ENCODE measurements around the gene NPIPA1. TPM values are rescaled to one million over a fixed set of nuclear protein-coding genes. Genes with fewer than 3 reads are reported as not detected.
"Not testable (repeated sequence)": the region's sequence is repeated elsewhere in the genome, so short reads cannot be mapped to it uniquely, and the experiment has no call there.

The NPIPA1 gene
- total and polyA plus RNA-seq, 9 of the 15 experiments (the other 6 are each of a cell fraction or from before 2014, with no cell fraction given) = 8.2 to 48.7 (median 27.2) TPM

DNA sequence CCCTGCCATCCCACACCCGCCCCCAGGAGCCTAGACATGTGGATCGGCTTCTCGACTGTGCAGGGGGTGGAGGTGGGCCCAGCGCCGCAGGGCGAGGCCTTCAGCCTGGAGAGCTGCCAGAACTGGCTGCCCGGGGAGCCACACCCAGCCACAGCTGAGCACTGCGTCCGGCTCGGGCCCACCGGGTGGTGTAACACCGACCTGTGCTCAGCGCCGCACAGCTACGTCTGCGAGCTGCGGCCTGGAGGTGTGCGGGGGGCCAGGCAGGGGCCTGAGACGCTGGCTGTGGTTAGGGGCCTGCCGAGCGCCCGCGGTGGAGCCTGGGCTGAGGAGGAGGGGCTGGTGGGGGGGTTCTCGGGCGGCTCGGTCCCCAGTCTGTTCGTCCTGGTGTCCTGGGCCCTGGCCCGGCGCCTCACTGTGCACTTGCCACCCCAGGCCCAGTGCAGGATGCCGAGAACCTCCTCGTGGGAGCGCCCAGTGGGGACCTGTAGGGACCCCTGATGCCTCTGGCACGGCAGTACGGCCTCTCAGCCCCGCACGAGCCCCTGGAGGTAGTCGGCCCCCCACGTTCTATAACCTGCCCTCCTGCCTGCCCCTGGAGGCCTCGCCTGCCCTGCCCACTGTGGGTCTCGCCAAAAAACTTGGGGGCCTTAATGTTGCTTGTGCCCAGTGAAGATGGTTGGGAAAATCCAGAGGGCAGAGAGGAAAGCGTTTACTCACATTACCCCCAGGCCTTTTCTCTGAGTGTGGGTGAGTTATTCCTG lies 17.2 kb upstream of the NPIPA1 start:
- intact Hi-C loops (cut with micrococcal nuclease); FAIRE-seq; H2AFZ ChIP-seq (ENCODE audit: low read depth, low read length); H3K4me1 ChIP-seq (replicated peaks in 1 of 2; ENCODE audit: control insufficient read depth in 2 of 2, insufficient read depth in 2 of 2, low read length in 2 of 2); H3K9ac ChIP-seq (ENCODE audit: insufficient read depth in 1 of 2, low read depth in 2 of 2, low read length in 2 of 2); H3K9me3 ChIP-seq (replicated peaks; ENCODE audit: control insufficient read depth, insufficient read depth, low read depth, low read length); POLR2A ChIA-PET; CTCF ChIA-PET (ENCODE audit: low intra/inter-chr PET ratio); H3K79me2 ChIP-seq (ENCODE audit: control insufficient read depth, insufficient read depth, low read length); H3K27ac ChIP-seq (ENCODE audit: extremely low read depth, low read depth, low read length); H4K20me1 ChIP-seq (replicated peaks; ENCODE audit: control insufficient read depth, insufficient read depth, low read length); H3K36me3 ChIP-seq (ENCODE audit: control insufficient read depth, insufficient read depth, low read length); H3K9me1 ChIP-seq (ENCODE audit: control insufficient read depth, insufficient read depth, low read length); H3K27me3 ChIP-seq (ENCODE audit: control insufficient read depth in 2 of 2, insufficient read depth in 2 of 2, low read length in 2 of 2); H3K4me3 ChIP-seq; BruUV-seq (replicated peaks); in situ Hi-C loops (cut with MboI); ATAC-seq; H3K4me2 ChIP-seq (ENCODE audit: insufficient read depth, low read length): not testable (repeated sequence)
- WGBS (ENCODE audit: insufficient coverage, low coverage, missing lambda C conversion rate) = 71% methylated on average over 27 of the region's 41 CpGs
- peak in 1 of 4 experiments; percentile 3 for DNase-seq (ENCODE audit: extremely low read depth in 1 of 4, low spot score in 3 of 4)

DNA sequence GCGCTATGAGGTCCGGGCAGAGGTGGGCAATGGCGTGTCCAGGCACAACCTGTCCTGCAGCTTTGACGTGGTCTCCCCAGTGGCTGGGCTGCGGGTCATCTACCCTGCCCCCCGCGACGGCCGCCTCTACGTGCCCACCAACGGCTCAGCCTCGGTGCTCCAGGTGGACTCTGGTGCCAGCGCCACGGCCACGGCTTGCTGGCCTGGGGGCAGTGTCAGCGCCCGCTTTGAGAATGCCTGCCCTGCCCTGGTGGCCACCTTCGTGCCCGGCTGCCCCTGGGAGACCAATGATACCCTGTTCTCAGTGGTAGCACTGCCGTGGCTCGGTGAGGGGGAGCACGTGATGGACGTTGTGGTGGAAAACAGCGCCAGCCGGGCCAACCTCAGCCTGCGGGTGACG lies 15.0 kb upstream of the NPIPA1 start:
- no CpG with 5 or more reads among the region's 27 CpGs for WGBS (ENCODE audit: insufficient coverage, low coverage, missing lambda C conversion rate)
- ATAC-seq; BruUV-seq (replicated peaks): not testable (repeated sequence)

DNA sequence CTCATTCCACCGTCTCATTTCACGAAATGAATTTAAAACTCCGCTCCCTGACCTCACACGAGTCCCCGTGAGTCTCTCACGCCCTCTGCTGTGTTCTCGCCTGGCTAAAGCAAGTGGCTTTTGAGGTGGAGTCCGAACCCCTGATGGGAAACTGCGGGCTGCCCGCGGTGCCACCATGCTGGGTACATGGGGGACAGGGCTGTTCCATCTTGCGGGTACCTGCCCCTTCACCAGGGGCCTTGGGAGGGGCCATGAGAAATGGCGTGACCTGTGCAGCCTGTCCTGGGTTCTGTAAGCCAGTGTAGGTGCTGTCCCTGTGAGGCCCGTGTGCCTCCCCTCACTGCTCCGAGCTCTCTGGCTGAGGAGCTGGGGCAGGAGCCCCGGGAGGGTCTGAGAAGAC lies 14.3 kb upstream of the NPIPA1 start:
- ATAC-seq; H2AFZ ChIP-seq (ENCODE audit: low read depth, low read length); H3K4me3 ChIP-seq; H3K79me2 ChIP-seq (ENCODE audit: control insufficient read depth, insufficient read depth, low read length); FAIRE-seq; DNase-seq (ENCODE audit: extremely low read depth in 1 of 4, low spot score in 3 of 4); POLR2A ChIA-PET; H3K27ac ChIP-seq (ENCODE audit: extremely low read depth, low read depth, low read length); BruUV-seq (replicated peaks); H3K9ac ChIP-seq (ENCODE audit: insufficient read depth in 1 of 2, low read depth in 2 of 2, low read length in 2 of 2); H4K20me1 ChIP-seq (replicated peaks; ENCODE audit: control insufficient read depth, insufficient read depth, low read length); H3K4me1 ChIP-seq (replicated peaks in 1 of 2; ENCODE audit: control insufficient read depth in 2 of 2, insufficient read depth in 2 of 2, low read length in 2 of 2); H3K27me3 ChIP-seq (ENCODE audit: control insufficient read depth in 2 of 2, insufficient read depth in 2 of 2, low read length in 2 of 2); H3K4me2 ChIP-seq (ENCODE audit: insufficient read depth, low read length); in situ Hi-C loops (cut with MboI); H3K36me3 ChIP-seq (ENCODE audit: control insufficient read depth, insufficient read depth, low read length); H3K9me3 ChIP-seq (replicated peaks; ENCODE audit: control insufficient read depth, insufficient read depth, low read depth, low read length); intact Hi-C loops (cut with micrococcal nuclease); H3K9me1 ChIP-seq (ENCODE audit: control insufficient read depth, insufficient read depth, low read length); CTCF ChIA-PET (ENCODE audit: low intra/inter-chr PET ratio): not testable (repeated sequence)
- 39% methylated on average over 6 of the region's 16 CpGs for WGBS (ENCODE audit: insufficient coverage, low coverage, missing lambda C conversion rate)

More for the DNA sequence above, 15.0 kb upstream of the NPIPA1 start:
- H2AFZ ChIP-seq (ENCODE audit: low read depth, low read length); H4K20me1 ChIP-seq (replicated peaks; ENCODE audit: control insufficient read depth, insufficient read depth, low read length); intact Hi-C loops (cut with micrococcal nuclease); in situ Hi-C loops (cut with MboI); FAIRE-seq; H3K4me1 ChIP-seq (replicated peaks in 1 of 2; ENCODE audit: control insufficient read depth in 2 of 2, insufficient read depth in 2 of 2, low read length in 2 of 2); H3K9me3 ChIP-seq (replicated peaks; ENCODE audit: control insufficient read depth, insufficient read depth, low read depth, low read length); H3K27ac ChIP-seq (ENCODE audit: extremely low read depth, low read depth, low read length); H3K9me1 ChIP-seq (ENCODE audit: control insufficient read depth, insufficient read depth, low read length); POLR2A ChIA-PET; H3K27me3 ChIP-seq (ENCODE audit: control insufficient read depth in 2 of 2, insufficient read depth in 2 of 2, low read length in 2 of 2); CTCF ChIA-PET (ENCODE audit: low intra/inter-chr PET ratio); H3K9ac ChIP-seq (ENCODE audit: insufficient read depth in 1 of 2, low read depth in 2 of 2, low read length in 2 of 2); H3K4me3 ChIP-seq; H3K4me2 ChIP-seq (ENCODE audit: insufficient read depth, low read length); H3K36me3 ChIP-seq (ENCODE audit: control insufficient read depth, insufficient read depth, low read length); DNase-seq (ENCODE audit: extremely low read depth in 1 of 4, low spot score in 3 of 4); H3K79me2 ChIP-seq (ENCODE audit: control insufficient read depth, insufficient read depth, low read length): not testable (repeated sequence)

DNA sequence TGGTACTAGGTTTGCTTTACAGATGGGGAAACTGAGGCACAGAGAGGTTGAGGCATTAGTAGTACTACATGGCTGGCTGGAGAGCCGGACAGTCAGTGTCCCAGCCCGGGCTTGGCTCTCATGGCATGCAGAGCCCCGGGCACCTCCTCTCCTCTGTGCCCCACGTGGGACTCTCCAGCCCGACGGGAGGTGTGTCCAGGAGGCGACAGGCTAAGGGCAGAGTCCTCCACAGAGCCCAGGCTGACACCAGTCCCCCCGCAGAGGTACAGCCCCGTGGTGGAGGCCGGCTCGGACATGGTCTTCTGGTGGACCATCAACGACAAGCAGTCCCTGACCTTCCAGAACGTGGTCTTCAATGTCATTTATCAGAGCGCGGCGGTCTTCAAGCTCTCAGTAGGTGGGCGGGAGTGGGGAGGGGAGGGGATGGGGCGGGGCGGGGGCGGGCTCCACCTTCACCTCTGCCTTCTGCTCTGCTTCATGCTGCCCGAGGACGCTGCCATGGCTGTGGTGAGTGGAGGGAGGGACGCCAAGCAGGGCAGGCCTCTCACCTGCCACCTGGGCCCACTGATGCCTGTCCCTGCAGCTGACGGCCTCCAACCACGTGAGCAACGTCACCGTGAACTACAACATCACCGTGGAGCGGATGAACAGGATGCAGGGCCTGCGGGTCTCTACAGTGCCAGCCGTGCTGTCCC lies 13.7 kb upstream of the NPIPA1 start:
- POLR2A ChIA-PET; H3K9me3 ChIP-seq (replicated peaks; ENCODE audit: control insufficient read depth, insufficient read depth, low read depth, low read length); CTCF ChIA-PET (ENCODE audit: low intra/inter-chr PET ratio); H3K27ac ChIP-seq (ENCODE audit: extremely low read depth, low read depth, low read length); H4K20me1 ChIP-seq (replicated peaks; ENCODE audit: control insufficient read depth, insufficient read depth, low read length); H3K79me2 ChIP-seq (ENCODE audit: control insufficient read depth, insufficient read depth, low read length); intact Hi-C loops (cut with micrococcal nuclease); H3K36me3 ChIP-seq (ENCODE audit: control insufficient read depth, insufficient read depth, low read length); H3K4me3 ChIP-seq; in situ Hi-C loops (cut with MboI); H3K9me1 ChIP-seq (ENCODE audit: control insufficient read depth, insufficient read depth, low read length); DNase-seq (ENCODE audit: extremely low read depth in 1 of 4, low spot score in 3 of 4); H3K27me3 ChIP-seq (ENCODE audit: control insufficient read depth in 2 of 2, insufficient read depth in 2 of 2, low read length in 2 of 2); H2AFZ ChIP-seq (ENCODE audit: low read depth, low read length); BruUV-seq (replicated peaks); ATAC-seq; H3K9ac ChIP-seq (ENCODE audit: insufficient read depth in 1 of 2, low read depth in 2 of 2, low read length in 2 of 2); H3K4me1 ChIP-seq (replicated peaks in 1 of 2; ENCODE audit: control insufficient read depth in 2 of 2, insufficient read depth in 2 of 2, low read length in 2 of 2); H3K4me2 ChIP-seq (ENCODE audit: insufficient read depth, low read length); FAIRE-seq: not testable (repeated sequence)
- 52% methylated on average over 5 of the region's 31 CpGs for WGBS (ENCODE audit: insufficient coverage, low coverage, missing lambda C conversion rate)
